ENCODE measurements around the gene DLX2.

GRCh38 chr2:172131713-172132555 lies 29.2 kb upstream of the DLX2 start:
- TF ChIP-seq EP300 (conservative IDR thresholded peaks at IDR 0.05; ENCODE audit: poor library complexity, severe bottlenecking) (no peak), POLR2AphosphoS5 (IDR thresholded peaks at IDR 0.05) (no peak), SMC3 (conservative IDR thresholded peaks at IDR 0.05; ENCODE audit: poor library complexity) (no peak), RAD21 (conservative IDR thresholded peaks at IDR 0.05) (no peak), EZH2 (IDR thresholded peaks at IDR 0.05; ENCODE audit: borderline replicate concordance, insufficient read depth, low read length, poor library complexity, severe bottlenecking) (no peak), TAF1 (IDR thresholded peaks at IDR 0.05; ENCODE audit: low read depth) (no peak), REST (IDR thresholded peaks at IDR 0.05; ENCODE audit: borderline replicate concordance) (no peak)
- TF ChIP-seq, protein P1, sequence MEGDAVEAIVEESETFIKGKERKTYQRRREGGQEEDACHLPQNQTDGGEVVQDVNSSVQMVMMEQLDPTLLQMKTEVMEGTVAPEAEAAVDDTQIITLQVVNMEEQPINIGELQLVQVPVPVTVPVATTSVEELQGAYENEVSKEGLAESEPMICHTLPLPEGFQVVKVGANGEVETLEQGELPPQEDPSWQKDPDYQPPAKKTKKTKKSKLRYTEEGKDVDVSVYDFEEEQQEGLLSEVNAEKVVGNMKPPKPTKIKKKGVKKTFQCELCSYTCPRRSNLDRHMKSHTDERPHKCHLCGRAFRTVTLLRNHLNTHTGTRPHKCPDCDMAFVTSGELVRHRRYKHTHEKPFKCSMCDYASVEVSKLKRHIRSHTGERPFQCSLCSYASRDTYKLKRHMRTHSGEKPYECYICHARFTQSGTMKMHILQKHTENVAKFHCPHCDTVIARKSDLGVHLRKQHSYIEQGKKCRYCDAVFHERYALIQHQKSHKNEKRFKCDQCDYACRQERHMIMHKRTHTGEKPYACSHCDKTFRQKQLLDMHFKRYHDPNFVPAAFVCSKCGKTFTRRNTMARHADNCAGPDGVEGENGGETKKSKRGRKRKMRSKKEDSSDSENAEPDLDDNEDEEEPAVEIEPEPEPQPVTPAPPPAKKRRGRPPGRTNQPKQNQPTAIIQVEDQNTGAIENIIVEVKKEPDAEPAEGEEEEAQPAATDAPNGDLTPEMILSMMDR (IDR thresholded peaks at IDR 0.05; ENCODE audit: poor library complexity, severe bottlenecking) = no peak

Measured in neural cell (in vitro differentiated cells).